Measurements from ENCODE around the gene KRTAP10-8.
"Not testable (repeated sequence)": the region's sequence is repeated elsewhere in the genome, so short reads cannot be mapped to it uniquely, and the experiment has no call there.

Gene KRTAP10-8

GRCh38 chr21:44626673-44627143 is 14.8 kb downstream of the KRTAP10-8 start, which contains the start of gene KRTAP10-9:
Gene KRTAP10-9 (plus strand): TSS chr21:44627093. CDS start chr21:44627172, 79 bp downstream.
- ATAC-seq = no peak
- no peak for TF ChIP-seq ESRRG (CRISPR knock-in tag; IDR thresholded peaks at IDR 0.05)
- TF ChIP-seq ZFP3 (CRISPR knock-in tag; IDR thresholded peaks at IDR 0.05) = no peak
- TF ChIP-seq RARB (CRISPR knock-in tag; IDR thresholded peaks at IDR 0.05) = no peak
- TF ChIP-seq POU6F1 (CRISPR knock-in tag; IDR thresholded peaks at IDR 0.05; ENCODE audit: borderline replicate concordance, low read depth) = no peak
- no peak for TF ChIP-seq ZC3H10 (CRISPR knock-in tag; IDR thresholded peaks at IDR 0.05)
- no peak for TF ChIP-seq CSRNP3 (CRISPR knock-in tag; IDR thresholded peaks at IDR 0.05)
- TF ChIP-seq ARNTL (CRISPR knock-in tag; IDR thresholded peaks at IDR 0.05; ENCODE audit: borderline replicate concordance, low read depth) = no peak
- TF ChIP-seq ZFP30 (CRISPR knock-in tag; IDR thresholded peaks at IDR 0.05) = no peak

DNA sequence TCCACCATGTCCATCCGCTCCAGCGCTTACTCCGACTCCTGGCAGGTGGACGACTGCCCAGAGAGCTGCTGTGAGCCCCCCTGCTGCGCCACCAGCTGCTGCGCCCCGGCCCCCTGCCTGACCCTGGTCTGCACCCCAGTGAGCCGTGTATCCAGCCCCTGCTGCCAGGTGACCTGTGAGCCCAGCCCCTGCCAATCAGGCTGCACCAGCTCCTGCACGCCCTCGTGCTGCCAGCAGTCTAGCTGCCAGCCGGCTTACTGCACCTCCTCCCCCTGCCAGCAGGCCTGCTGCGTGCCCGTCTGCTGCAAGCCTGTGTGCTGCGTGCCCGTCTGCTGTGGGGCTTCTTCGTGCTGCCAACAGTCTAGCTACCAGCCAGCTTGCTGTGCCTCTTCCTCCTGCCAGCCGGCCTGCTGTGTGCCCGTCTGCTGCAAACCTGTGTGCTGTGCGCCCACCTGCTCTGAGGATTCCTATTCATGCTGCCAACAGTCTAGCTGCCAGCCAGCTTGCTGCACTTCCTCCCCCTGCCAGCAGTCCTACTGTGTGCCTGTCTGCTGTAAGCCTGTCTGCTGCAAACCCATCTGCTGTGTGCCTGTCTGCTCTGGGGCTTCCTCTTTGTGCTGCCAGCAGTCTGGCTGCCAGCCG is 15.4 kb downstream of the KRTAP10-8 start:
- ATAC-seq = not testable (repeated sequence)

DNA sequence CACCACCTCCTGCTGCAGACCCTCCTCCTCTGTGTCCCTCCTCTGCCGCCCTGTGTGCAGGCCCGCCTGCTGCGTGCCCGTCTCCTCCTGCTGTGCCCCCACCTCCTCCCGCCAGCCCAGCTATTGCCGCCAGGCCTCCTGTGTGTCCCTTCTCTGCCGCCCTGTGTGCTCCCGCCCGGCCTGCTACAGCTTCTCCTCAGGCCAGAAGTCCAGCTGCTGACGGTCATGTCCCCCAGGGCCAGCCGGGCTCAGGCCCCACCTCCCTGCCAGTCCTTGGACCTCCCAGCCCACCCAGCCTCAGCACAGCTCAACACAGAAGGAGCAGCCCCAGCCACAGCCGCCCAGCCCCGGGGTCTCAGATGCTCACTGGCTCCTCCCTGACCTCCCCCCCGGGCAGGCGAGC is 16.0 kb downstream of the KRTAP10-8 start:
- not testable (repeated sequence) for ATAC-seq

- no peak for ATAC-seq
- TF ChIP-seq BACH2 (CRISPR knock-in tag; IDR thresholded peaks at IDR 0.05; ENCODE audit: borderline replicate concordance) (no peak), TOX (CRISPR knock-in tag; IDR thresholded peaks at IDR 0.05; ENCODE audit: borderline replicate concordance) (no peak), PPARA (CRISPR knock-in tag; IDR thresholded peaks at IDR 0.05; ENCODE audit: borderline replicate concordance) (no peak), ARNTL (CRISPR knock-in tag; IDR thresholded peaks at IDR 0.05; ENCODE audit: borderline replicate concordance, low read depth) (no peak), RARB (CRISPR knock-in tag; IDR thresholded peaks at IDR 0.05) (no peak), ZFP3 (CRISPR knock-in tag; IDR thresholded peaks at IDR 0.05) (no peak), CSDC2 (CRISPR knock-in tag; IDR thresholded peaks at IDR 0.05) (no peak), ZNF8 (CRISPR knock-in tag; IDR thresholded peaks at IDR 0.05) (no peak), ZNF565 (CRISPR knock-in tag; conservative IDR thresholded peaks at IDR 0.05; ENCODE audit: low read depth) (no peak), TCF4 (CRISPR knock-in tag; IDR thresholded peaks at IDR 0.05; ENCODE audit: borderline replicate concordance) (no peak), ZC3H10 (CRISPR knock-in tag; IDR thresholded peaks at IDR 0.05) (no peak), GLIS3 (CRISPR knock-in tag; IDR thresholded peaks at IDR 0.05) (no peak), OSR1 (CRISPR knock-in tag; IDR thresholded peaks at IDR 0.05) (no peak), ESRRG (CRISPR knock-in tag; IDR thresholded peaks at IDR 0.05) (no peak)
- TF ChIP-seq, protein P1, sequence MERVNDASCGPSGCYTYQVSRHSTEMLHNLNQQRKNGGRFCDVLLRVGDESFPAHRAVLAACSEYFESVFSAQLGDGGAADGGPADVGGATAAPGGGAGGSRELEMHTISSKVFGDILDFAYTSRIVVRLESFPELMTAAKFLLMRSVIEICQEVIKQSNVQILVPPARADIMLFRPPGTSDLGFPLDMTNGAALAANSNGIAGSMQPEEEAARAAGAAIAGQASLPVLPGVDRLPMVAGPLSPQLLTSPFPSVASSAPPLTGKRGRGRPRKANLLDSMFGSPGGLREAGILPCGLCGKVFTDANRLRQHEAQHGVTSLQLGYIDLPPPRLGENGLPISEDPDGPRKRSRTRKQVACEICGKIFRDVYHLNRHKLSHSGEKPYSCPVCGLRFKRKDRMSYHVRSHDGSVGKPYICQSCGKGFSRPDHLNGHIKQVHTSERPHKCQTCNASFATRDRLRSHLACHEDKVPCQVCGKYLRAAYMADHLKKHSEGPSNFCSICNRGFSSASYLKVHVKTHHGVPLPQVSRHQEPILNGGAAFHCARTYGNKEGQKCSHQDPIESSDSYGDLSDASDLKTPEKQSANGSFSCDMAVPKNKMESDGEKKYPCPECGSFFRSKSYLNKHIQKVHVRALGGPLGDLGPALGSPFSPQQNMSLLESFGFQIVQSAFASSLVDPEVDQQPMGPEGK (CRISPR knock-in tag; IDR thresholded peaks at IDR 0.05; ENCODE audit: borderline replicate concordance) = no peak
- TF ChIP-seq, protein P2, sequence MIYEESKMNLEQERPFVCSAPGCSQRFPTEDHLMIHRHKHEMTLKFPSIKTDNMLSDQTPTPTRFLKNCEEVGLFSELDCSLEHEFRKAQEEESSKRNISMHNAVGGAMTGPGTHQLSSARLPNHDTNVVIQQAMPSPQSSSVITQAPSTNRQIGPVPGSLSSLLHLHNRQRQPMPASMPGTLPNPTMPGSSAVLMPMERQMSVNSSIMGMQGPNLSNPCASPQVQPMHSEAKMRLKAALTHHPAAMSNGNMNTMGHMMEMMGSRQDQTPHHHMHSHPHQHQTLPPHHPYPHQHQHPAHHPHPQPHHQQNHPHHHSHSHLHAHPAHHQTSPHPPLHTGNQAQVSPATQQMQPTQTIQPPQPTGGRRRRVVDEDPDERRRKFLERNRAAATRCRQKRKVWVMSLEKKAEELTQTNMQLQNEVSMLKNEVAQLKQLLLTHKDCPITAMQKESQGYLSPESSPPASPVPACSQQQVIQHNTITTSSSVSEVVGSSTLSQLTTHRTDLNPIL (CRISPR knock-in tag; IDR thresholded peaks at IDR 0.05; ENCODE audit: low read depth) = no peak
Measured at GRCh38 chr21:44628707-44629391, 17.0 kb downstream of the KRTAP10-8 start.

DNA sequence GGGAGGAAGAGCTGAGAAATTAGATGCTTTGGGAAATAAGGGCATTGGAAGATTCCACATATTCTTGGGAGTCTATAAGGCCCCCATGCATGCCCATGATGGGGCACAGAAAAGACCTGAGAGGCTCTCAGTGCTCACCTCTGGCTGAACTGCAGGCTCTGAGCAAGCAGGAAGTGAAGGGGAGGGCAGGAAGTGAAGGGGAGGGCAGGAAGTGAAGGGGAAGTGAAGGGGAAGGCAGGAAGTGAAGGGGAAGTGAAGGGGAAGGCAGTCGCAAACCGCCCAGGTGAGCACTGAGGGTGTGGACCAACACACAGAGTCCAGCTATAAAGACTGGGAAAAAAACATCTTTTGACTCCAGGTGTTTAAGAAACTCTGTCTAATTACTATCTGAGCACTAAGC is 18.6 kb downstream of the KRTAP10-8 start:
- ATAC-seq = no peak
- TF ChIP-seq SNAI2 (CRISPR knock-in tag; IDR thresholded peaks at IDR 0.05) (no peak), CSRNP3 (CRISPR knock-in tag; IDR thresholded peaks at IDR 0.05) (no peak), BACH2 (CRISPR knock-in tag; IDR thresholded peaks at IDR 0.05; ENCODE audit: borderline replicate concordance) (no peak), TOX (CRISPR knock-in tag; IDR thresholded peaks at IDR 0.05; ENCODE audit: borderline replicate concordance) (no peak), ISL1 (CRISPR knock-in tag; IDR thresholded peaks at IDR 0.05) (no peak), GLIS3 (CRISPR knock-in tag; IDR thresholded peaks at IDR 0.05) (no peak), RARB (CRISPR knock-in tag; IDR thresholded peaks at IDR 0.05) (no peak)
- TF ChIP-seq, protein P3, sequence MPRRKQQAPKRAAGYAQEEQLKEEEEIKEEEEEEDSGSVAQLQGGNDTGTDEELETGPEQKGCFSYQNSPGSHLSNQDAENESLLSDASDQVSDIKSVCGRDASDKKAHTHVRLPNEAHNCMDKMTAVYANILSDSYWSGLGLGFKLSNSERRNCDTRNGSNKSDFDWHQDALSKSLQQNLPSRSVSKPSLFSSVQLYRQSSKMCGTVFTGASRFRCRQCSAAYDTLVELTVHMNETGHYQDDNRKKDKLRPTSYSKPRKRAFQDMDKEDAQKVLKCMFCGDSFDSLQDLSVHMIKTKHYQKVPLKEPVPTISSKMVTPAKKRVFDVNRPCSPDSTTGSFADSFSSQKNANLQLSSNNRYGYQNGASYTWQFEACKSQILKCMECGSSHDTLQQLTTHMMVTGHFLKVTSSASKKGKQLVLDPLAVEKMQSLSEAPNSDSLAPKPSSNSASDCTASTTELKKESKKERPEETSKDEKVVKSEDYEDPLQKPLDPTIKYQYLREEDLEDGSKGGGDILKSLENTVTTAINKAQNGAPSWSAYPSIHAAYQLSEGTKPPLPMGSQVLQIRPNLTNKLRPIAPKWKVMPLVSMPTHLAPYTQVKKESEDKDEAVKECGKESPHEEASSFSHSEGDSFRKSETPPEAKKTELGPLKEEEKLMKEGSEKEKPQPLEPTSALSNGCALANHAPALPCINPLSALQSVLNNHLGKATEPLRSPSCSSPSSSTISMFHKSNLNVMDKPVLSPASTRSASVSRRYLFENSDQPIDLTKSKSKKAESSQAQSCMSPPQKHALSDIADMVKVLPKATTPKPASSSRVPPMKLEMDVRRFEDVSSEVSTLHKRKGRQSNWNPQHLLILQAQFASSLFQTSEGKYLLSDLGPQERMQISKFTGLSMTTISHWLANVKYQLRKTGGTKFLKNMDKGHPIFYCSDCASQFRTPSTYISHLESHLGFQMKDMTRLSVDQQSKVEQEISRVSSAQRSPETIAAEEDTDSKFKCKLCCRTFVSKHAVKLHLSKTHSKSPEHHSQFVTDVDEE (CRISPR knock-in tag; IDR thresholded peaks at IDR 0.05) = no peak

All from SK-N-SH treated with all-trans-retinoic acid at 6 μM for 48 hours (cell line).